ENCODE data around the gene ARHGAP30.

- no peak for TF ChIP-seq GATA2 (IDR thresholded peaks at IDR 0.05; ENCODE audit: low read depth, low read length)
- no peak for TF ChIP-seq GATA3 (IDR thresholded peaks at IDR 0.05; ENCODE audit: low read depth, low read length)
These were observed 47.7 kb downstream of the ARHGAP30 start for GRCh38 chr1:161021970-161022353.
